HCT116 (cell line): Measurements from ENCODE around the gene MUC4. TPM values are rescaled to one million over a fixed set of nuclear protein-coding genes. Genes with fewer than 3 reads are reported as not detected.

Source experiments
- ATAC-seq: fragments of 200-7000 bp; cut with Tn5 transposase; 2 replicates; pipeline ENCODE4 v1.9.1; 2020; ENCODE audit warnings: mild to moderate bottlenecking, moderate library complexity
- BruUV-seq: library from RNA; stranded (reverse); fragments of 400-500 nt; replicated peaks from 2 replicates; lab custom pipeline; 2021; lab: Mats Ljungman, UMichigan
- CTCF ChIA-PET: fragments of 300-600 bp; sonication (Branson Sonifier 250); formaldehyde crosslinking; loops from one replicate; lab custom pipeline; 2021; ENCODE audit warnings: antibody characterized with exemption; lab: Charles Lee
- POLR2A ChIA-PET: fragments of 300-600, 350-600 bp; sonication (Branson Sonifier 250); formaldehyde crosslinking; loops from one replicate; lab custom pipeline; 2021; ENCODE audit warnings: antibody characterized with exemption; lab: Charles Lee
- RAD21 ChIA-PET, 2 experiments: fragments of 300-600 bp; sonication (Branson Sonifier 250); formaldehyde crosslinking; loops; one replicate each; lab custom pipeline; 2023; ENCODE audit warnings: low total read pairs in 2 of 2; ENCODE audit not compliant: uncharacterized antibody in 2 of 2, unreplicated experiment in 2 of 2, low non-redundant PET in 1 of 2; lab: Charles Lee
- DNase-seq: peaks from one replicate; pipeline ENCODE4 v3.0.0-alpha.2; 2010; ENCODE audit warnings: low read depth, low spot score
- H2AFZ ChIP-seq: fragments of 200-600 bp; shearing (Covaris generic), sonication (generic); 2 replicates; pipeline ENCODE4 v1.6.1; 2017; ENCODE audit warnings: low read depth, mixed run types, mixed read lengths, antibody characterized with exemption, low read length; ENCODE audit not compliant: poor library complexity, severe bottlenecking
- H3K27ac ChIP-seq: 2 replicates; pipeline ENCODE4 v1.5.1; 2012; ENCODE audit warnings: low read depth, low read length
- H3K27me3 ChIP-seq: fragments of 200-600 bp; sonication (generic); 2 replicates; pipeline ENCODE4 v1.6.1; 2016; ENCODE audit warnings: mixed run types, low read length, mixed read lengths; ENCODE audit not compliant: insufficient read depth
- H3K36me3 ChIP-seq, 2 experiments: fragments of 200-500 bp in 1 of 2; fragments of 200-600 bp in 1 of 2; sonication (Bioruptor generic) in 1 of 2; sonication (generic) in 1 of 2; 2 replicates each; pipeline versions ENCODE4 v1.5.1 to v1.6.1; 2014 to 2016; ENCODE audit warnings: low read length in 2 of 2, inconsistent platforms in 1 of 2, mixed read lengths in 1 of 2, mixed run types in 1 of 2; ENCODE audit not compliant: insufficient read depth in 2 of 2, control insufficient read depth in 1 of 2
- H3K4me1 ChIP-seq, 2 experiments: fragments of 200-600 bp in 1 of 2; sonication (generic) in 1 of 2; 2 replicates each; pipeline versions ENCODE4 v1.5.1 to v1.6.1; 2012 to 2017; ENCODE audit warnings: low read length in 2 of 2, inconsistent platforms in 1 of 2, mild to moderate bottlenecking in 1 of 2, mixed read lengths in 1 of 2, mixed run types in 1 of 2, moderate library complexity in 1 of 2; ENCODE audit not compliant: insufficient read depth in 2 of 2, control insufficient read depth in 1 of 2
- H3K4me2 ChIP-seq: fragments of 200-600 bp; sonication (generic); 2 replicates; pipeline ENCODE4 v1.6.1; 2017; ENCODE audit warnings: mixed run types, low read length, mixed read lengths
- H3K4me3 ChIP-seq, 2 experiments: fragments of 200-600 bp in 1 of 2; sonication (generic) in 1 of 2; replicated peaks in 1 of 2; 2 replicates each; pipeline ENCODE4 v1.5.1; 2011 to 2016; ENCODE audit warnings: low read length in 2 of 2, control low read depth in 1 of 2, low read depth in 1 of 2, mild to moderate bottlenecking in 1 of 2, mixed read lengths in 1 of 2, mixed run types in 1 of 2
- H3K79me2 ChIP-seq: fragments of 200-600 bp; sonication (generic); 2 replicates; pipeline ENCODE4 v1.6.1; 2017; ENCODE audit warnings: mild to moderate bottlenecking, mixed run types, low read length, moderate library complexity, mixed read lengths; ENCODE audit not compliant: insufficient read depth
- H3K9ac ChIP-seq: fragments of 200-600 bp; sonication (generic); 2 replicates; pipeline ENCODE4 v1.6.1; 2016; ENCODE audit warnings: low read length, mixed read lengths
- H3K9me2 ChIP-seq: fragments of 200-600 bp; sonication (generic), shearing (Covaris generic); 2 replicates; pipeline ENCODE4 v1.6.1; 2017; ENCODE audit warnings: mixed run types, mild to moderate bottlenecking, moderate library complexity; ENCODE audit not compliant: insufficient read depth
- H3K9me3 ChIP-seq, 2 experiments: fragments of 200-500 bp in 1 of 2; fragments of 200-600 bp in 1 of 2; sonication (Bioruptor generic) in 1 of 2; sonication (generic) in 1 of 2; 2 replicates each; pipeline ENCODE4 v1.6.1; 2014 to 2017; ENCODE audit warnings: low read length in 2 of 2, mixed read lengths in 2 of 2, inconsistent platforms in 1 of 2, low read depth in 1 of 2, mild to moderate bottlenecking in 1 of 2, mixed run types in 1 of 2, moderate library complexity in 1 of 2; ENCODE audit not compliant: control insufficient read depth in 1 of 2, insufficient read depth in 1 of 2
- H4K20me1 ChIP-seq: fragments of 200-600 bp; sonication (generic), shearing (Covaris generic); 2 replicates; pipeline ENCODE4 v1.6.1; 2017; ENCODE audit warnings: mixed run types, mild to moderate bottlenecking, moderate library complexity; ENCODE audit not compliant: insufficient read depth
- ATF3 ChIP-seq: IDR thresholded peaks from 2 replicates; pipeline ENCODE4 v1.6.1; 2012
- CBX3 ChIP-seq: IDR thresholded peaks from 2 replicates; pipeline ENCODE4 v1.6.1; 2012; ENCODE audit warnings: low read depth
- CEBPB ChIP-seq: IDR thresholded peaks from 2 replicates; pipeline ENCODE4 v1.6.1; 2012; ENCODE audit warnings: low read depth
- CTCF ChIP-seq, 3 experiments: fragments of 200-600 bp in 1 of 3; sonication (generic) in 1 of 3; IDR thresholded peaks in 2 of 3; conservative IDR thresholded peaks in 1 of 3; 2 replicates each; pipeline ENCODE4 v1.5.1; 2012 to 2017; ENCODE audit warnings: low read depth in 2 of 3, low read length in 2 of 3, antibody characterized with exemption in 1 of 3, borderline replicate concordance in 1 of 3, control low read depth in 1 of 3, mild to moderate bottlenecking in 1 of 3, mixed read lengths in 1 of 3, mixed run types in 1 of 3, moderate library complexity in 1 of 3; ENCODE audit not compliant: insufficient read depth in 1 of 3
- EZH2 ChIP-seq: fragments of 200-600 bp; sonication (generic); IDR thresholded peaks from 2 replicates; pipeline ENCODE4 v1.6.1; 2017; ENCODE audit warnings: antibody characterized with exemption, mixed run types
- EZH2phosphoT487 ChIP-seq: fragments of 200-600 bp; IDR thresholded peaks from 2 replicates; pipeline ENCODE4 v1.6.1; 2018; ENCODE audit warnings: antibody characterized with exemption, borderline replicate concordance
- JUND ChIP-seq: IDR thresholded peaks from 2 replicates; pipeline ENCODE4 v1.6.1; 2012
- POLR2A ChIP-seq: IDR thresholded peaks from 2 replicates; pipeline ENCODE4 v1.7.0; 2011; ENCODE audit warnings: borderline replicate concordance; ENCODE audit not compliant: insufficient read depth, insufficient read length; ENCODE audit errors: extremely low read depth
- POLR2AphosphoS5 ChIP-seq: IDR thresholded peaks from 2 replicates; pipeline ENCODE4 v1.6.1; 2011; ENCODE audit warnings: mild to moderate bottlenecking, low read depth, low read length, moderate library complexity
- SRF ChIP-seq: IDR thresholded peaks from 2 replicates; pipeline ENCODE4 v1.6.1; 2012; ENCODE audit warnings: low read depth
- TCF7L2 ChIP-seq: IDR thresholded peaks from 2 replicates; pipeline ENCODE4 v1.7.0; 2011; ENCODE audit warnings: borderline replicate concordance, inconsistent platforms; ENCODE audit not compliant: insufficient read depth, insufficient read length; ENCODE audit errors: extremely low read depth
- YY1 ChIP-seq: IDR thresholded peaks from 2 replicates; pipeline ENCODE4 v1.6.1; 2011; ENCODE audit warnings: low read length, low read depth, moderate library complexity, mild to moderate bottlenecking; ENCODE audit not compliant: insufficient replicate concordance; ENCODE audit errors: extremely low read depth
- ZNF274 ChIP-seq: fragments of 200-500 bp; sonication (Bioruptor generic); IDR thresholded peaks from 2 replicates; pipeline ENCODE4 v1.6.1; 2014; ENCODE audit warnings: mild to moderate bottlenecking, low read depth, low read length, inconsistent platforms
- intact Hi-C: fragments of 100-400 bp; cut with micrococcal nuclease; formaldehyde crosslinking; loops from 2 replicates; pipeline ENCODE4 v1.10.0; 2022
- total RNA-seq: library from RNA; stranded (reverse); gene quantifications from one replicate; pipeline ENCODE4 v1.2.1, GENCODE V29; 2021; ENCODE audit not compliant: unreplicated experiment
- TF ChIP-seq, protein P1 (sequence below): IDR thresholded peaks from 2 replicates; pipeline ENCODE4 v1.6.1; 2012; ENCODE audit warnings: low read depth
- TF ChIP-seq, protein P2 (sequence below): IDR thresholded peaks from 2 replicates; pipeline ENCODE4 v1.6.1; 2012

MUC4 gene
- total RNA-seq, 1 experiment from 2014 or later, result 0.64 TPM

DNA sequence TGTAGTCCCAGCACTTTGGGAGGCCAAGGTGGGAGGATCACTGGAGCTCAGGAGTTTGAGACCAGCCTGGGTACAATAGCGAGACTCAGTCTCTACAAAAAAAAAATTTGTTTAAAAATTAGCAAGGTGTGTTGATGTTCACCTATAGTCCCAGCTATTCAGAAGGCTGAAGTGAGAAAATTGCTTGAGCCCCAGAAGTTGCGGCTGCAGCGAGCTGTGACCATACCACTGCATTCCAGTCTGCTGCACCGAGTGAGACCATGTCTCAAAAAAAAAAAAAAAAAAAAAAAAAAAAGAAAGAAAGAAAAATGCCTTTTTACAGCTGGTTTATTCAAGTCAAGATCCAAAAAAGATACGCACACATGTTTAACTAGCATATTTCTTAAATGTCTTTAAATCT is 108.0 kb downstream of the MUC4 start:
- Histone ChIP-seq H3K4me1 (peaks cover 0 to 2% of the 10 kb centered on the region in 2 experiments; a peak in 2 of 4 replicates), H3K9me2 (no peaks in the 10 kb centered on the region), H4K20me1 (no peaks in the 10 kb centered on the region), H2AFZ (no peak overlapping the region), H3K27me3 (no peaks in the 10 kb centered on the region), H3K27ac (no peak overlapping the region), H3K4me2 (no peak overlapping the region), H3K9me3 (no peaks in the 10 kb centered on the region), H3K9ac (no peak overlapping the region), H3K79me2 (no peaks in the 10 kb centered on the region), H3K36me3 (no peaks in the 10 kb centered on the region), H3K4me3 (no peak overlapping the region)
- no peak for TF ChIP-seq ZNF274
- TF ChIP-seq CTCF (IDR thresholded peaks at IDR 0.05 in 2 of 3, conservative IDR thresholded peaks at IDR 0.05 in 1 of 3; ENCODE audit: borderline replicate concordance in 1 of 3, insufficient read depth in 1 of 3, low read depth in 2 of 3, low read length in 2 of 3), result no peak
- no peak for TF ChIP-seq YY1
- TF ChIP-seq, protein P1, sequence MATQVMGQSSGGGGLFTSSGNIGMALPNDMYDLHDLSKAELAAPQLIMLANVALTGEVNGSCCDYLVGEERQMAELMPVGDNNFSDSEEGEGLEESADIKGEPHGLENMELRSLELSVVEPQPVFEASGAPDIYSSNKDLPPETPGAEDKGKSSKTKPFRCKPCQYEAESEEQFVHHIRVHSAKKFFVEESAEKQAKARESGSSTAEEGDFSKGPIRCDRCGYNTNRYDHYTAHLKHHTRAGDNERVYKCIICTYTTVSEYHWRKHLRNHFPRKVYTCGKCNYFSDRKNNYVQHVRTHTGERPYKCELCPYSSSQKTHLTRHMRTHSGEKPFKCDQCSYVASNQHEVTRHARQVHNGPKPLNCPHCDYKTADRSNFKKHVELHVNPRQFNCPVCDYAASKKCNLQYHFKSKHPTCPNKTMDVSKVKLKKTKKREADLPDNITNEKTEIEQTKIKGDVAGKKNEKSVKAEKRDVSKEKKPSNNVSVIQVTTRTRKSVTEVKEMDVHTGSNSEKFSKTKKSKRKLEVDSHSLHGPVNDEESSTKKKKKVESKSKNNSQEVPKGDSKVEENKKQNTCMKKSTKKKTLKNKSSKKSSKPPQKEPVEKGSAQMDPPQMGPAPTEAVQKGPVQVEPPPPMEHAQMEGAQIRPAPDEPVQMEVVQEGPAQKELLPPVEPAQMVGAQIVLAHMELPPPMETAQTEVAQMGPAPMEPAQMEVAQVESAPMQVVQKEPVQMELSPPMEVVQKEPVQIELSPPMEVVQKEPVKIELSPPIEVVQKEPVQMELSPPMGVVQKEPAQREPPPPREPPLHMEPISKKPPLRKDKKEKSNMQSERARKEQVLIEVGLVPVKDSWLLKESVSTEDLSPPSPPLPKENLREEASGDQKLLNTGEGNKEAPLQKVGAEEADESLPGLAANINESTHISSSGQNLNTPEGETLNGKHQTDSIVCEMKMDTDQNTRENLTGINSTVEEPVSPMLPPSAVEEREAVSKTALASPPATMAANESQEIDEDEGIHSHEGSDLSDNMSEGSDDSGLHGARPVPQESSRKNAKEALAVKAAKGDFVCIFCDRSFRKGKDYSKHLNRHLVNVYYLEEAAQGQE, result no peak
- no peak for TF ChIP-seq TCF7L2
- no peak for TF ChIP-seq CBX3
- no peak for TF ChIP-seq CEBPB
- TF ChIP-seq POLR2AphosphoS5, result no peak
- TF ChIP-seq ATF3, result no peak
- no peak for TF ChIP-seq EZH2phosphoT487
- TF ChIP-seq JUND, result no peak
- TF ChIP-seq EZH2, result no peak
- TF ChIP-seq, protein P2, sequence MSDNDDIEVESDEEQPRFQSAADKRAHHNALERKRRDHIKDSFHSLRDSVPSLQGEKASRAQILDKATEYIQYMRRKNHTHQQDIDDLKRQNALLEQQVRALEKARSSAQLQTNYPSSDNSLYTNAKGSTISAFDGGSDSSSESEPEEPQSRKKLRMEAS, result no peak
- no peak for TF ChIP-seq POLR2A
- no peak for TF ChIP-seq SRF
- DNase-seq (no peak), ATAC-seq (no peak)
- ChIA-PET POLR2A (interaction anchor here (0.7 to 1.2 kb wide), 2 partner anchors 11 to 44 kb away, joined by 3 to 4 read pairs; no protein-coding TSS in a partner anchor), RAD21 (no interaction called here), CTCF (no interaction called here)
- intact Hi-C loops, result no loop called here
- no TSS peak for BruUV-seq
